Cardiac fibroblast (primary cell): ENCODE measurements around the gene FOXN3.

Source experiments
- DNase-seq, 2 donors: peaks; one replicate each; pipeline versions ENCODE4 v3.0.0 to v3.0.0-alpha.2; 2010; ENCODE audit warnings: low read depth in 2 of 2
- H3K4me3 ChIP-seq, 2 donors: replicated peaks in 1 of 2; 1 replicate in 1 of 2; 2 replicates in 1 of 2; pipeline ENCODE4 v1.5.1; 2011; ENCODE audit warnings: low read depth in 2 of 2, low read length in 2 of 2, mild to moderate bottlenecking in 2 of 2, moderate library complexity in 1 of 2
- CTCF ChIP-seq: IDR thresholded peaks from one replicate; pipeline ENCODE4 v1.5.1; 2011; ENCODE audit warnings: low read depth, mild to moderate bottlenecking, low read length, inconsistent platforms

The FOXN3 gene

DNA sequence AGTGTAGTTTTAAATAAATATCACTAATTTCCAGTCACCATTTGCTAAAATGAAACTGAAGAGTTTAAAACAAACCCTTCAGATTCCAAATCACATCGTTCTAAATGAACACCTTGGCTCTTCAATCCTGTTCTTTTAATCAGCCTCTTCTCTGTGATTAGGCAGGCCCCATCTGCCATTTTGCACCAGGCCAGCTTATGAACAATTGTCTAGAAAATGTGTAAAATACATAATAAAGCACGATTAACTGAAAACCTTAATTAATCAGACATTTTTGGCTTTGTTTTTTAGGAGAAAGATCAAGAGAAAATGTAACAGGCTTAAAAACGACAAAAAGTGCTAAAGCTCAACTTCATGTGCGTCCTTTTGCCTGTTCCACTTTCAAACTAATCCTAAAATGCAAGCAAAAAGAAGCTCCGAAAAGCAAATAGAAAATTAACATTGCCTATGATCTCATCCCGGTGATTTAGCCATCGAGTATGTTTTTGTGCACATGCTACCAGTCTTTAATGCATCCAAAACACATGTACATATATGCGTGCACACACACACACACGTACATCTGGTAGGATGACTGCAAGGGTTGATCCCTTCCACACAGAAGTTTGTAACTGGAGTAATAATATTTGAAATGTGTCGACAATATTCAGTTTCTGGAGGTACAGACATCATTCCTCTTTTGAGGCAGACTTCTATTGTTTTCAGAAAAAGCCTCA, 288.6 kb downstream of the FOXN3 start:
- no peak for TF ChIP-seq CTCF
- no peak overlapping the region for H3K4me3 ChIP-seq
- DNase-seq, result no peak

GRCh38 chr14:89126461-89126860, 290.6 kb downstream of the FOXN3 start:
- no peak for DNase-seq
- H3K4me3 ChIP-seq, result no peak overlapping the region
- TF ChIP-seq CTCF, result no peak

DNA sequence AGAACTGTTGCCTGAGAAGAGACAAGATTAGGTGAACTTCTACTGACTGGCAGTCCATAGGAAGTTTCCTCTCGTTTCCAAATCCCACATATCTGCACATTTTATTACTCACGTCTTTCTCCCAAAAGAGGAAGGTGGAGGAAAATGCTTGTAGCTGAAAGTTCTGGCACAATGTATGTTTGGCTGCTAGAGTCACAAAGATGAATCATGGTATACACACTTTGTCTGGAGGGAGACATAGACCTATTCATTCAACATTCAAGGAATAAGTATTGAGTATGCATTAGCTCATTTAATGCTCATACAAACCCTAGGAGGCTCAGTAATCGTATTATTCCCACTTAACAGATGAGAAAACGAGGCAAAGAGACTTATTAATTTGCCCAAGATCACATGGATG, 291.8 kb downstream of the FOXN3 start:
- DNase-seq, result peak; percentile 8 to 32
- no peak for TF ChIP-seq CTCF

GRCh38 chr14:89123851-89124250, 293.2 kb downstream of the FOXN3 start:
- DNase-seq, result no peak
- TF ChIP-seq CTCF, result no peak
- H3K4me3 ChIP-seq, result no peak overlapping the region

More for the DNA sequence above, 291.8 kb downstream of the FOXN3 start:
- H3K4me3 ChIP-seq, result no peak overlapping the region

DNA sequence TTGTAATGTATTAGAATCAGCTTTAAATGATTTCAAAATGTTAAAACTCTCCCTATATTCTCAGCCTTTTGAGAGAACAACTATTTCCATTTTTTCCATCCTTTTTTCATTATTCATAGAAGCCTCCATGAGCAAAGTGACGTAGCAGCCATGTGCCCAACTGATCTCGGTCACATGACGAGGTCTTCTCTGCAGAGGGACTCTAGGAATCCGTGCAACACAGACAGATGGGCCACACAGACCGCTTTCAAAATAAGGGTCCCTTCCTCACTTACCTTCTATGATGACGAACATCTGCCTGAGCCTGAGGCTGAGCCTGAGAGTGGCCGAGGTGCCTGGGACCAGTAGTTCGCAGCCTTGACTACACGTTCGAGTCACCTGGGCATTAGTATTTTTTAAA, 293.8 kb downstream of the FOXN3 start:
- no peak overlapping the region for H3K4me3 ChIP-seq
- TF ChIP-seq CTCF, result no peak
- no peak for DNase-seq

GRCh38 chr14:89121968-89122620, 294.9 kb downstream of the FOXN3 start:
- TF ChIP-seq CTCF, result no peak
- DNase-seq, result no peak
- no peak overlapping the region for H3K4me3 ChIP-seq
